Activated CD4-positive, CD25-positive, alpha-beta regulatory T cell treated with anti-CD3 and anti-CD28 coated beads, Interleukin-2, amount 50 U/mL, for 24 hours (primary cell): ENCODE measurements around the gene UBQLN4.
"Not testable (repeated sequence)": the region's sequence is repeated elsewhere in the genome, so short reads cannot be mapped to it uniquely, and the experiment has no call there.

Source experiments
- ATAC-seq, 2 donors: fragments of 150-1000 bp; cut with Tn5 transposase; one replicate each; pipeline ENCODE4 v1.10.0; 2021; ENCODE audit warnings: mild to moderate bottlenecking in 1 of 2, moderate library complexity in 1 of 2

The UBQLN4 gene

GRCh38 chr1:156056326-156056849 is 2.8 kb upstream of the UBQLN4 start:
- no peak for ATAC-seq

GRCh38 chr1:156055281-156056048 is 1.9 kb upstream of the UBQLN4 start:
- no peak for ATAC-seq

GRCh38 chr1:156054500-156055280 is 1.1 kb upstream of the UBQLN4 start, which contains the start of gene LAMTOR2:
LAMTOR2 (plus strand) TSS chr1:156054782; CDS start chr1:156054890, 108 bp downstream.
- ATAC-seq, result peak; percentile 83 to 86

GRCh38 chr1:156052862-156053767 is 483 bp downstream of the UBQLN4 start:
- ATAC-seq, result peak; percentile 21 to 32

- ATAC-seq, result no peak
These were observed 2.4 kb downstream of the UBQLN4 start for GRCh38 chr1:156051011-156051725.

GRCh38 chr1:156050376-156050775 is 3.2 kb downstream of the UBQLN4 start:
- ATAC-seq, result no peak

GRCh38 chr1:156048663-156049258 is 4.8 kb downstream of the UBQLN4 start:
- ATAC-seq, result no peak

GRCh38 chr1:156045076-156045475 is 8.5 kb downstream of the UBQLN4 start:
- ATAC-seq, result peak in 1 of 2 donors; percentile 33

GRCh38 chr1:156042828-156043227 is 10.8 kb downstream of the UBQLN4 start:
- no peak for ATAC-seq

GRCh38 chr1:156034991-156035390 is 18.6 kb downstream of the UBQLN4 start:
- not testable (repeated sequence) for ATAC-seq

GRCh38 chr1:156033011-156033410 is 20.6 kb downstream of the UBQLN4 start:
- no peak for ATAC-seq

GRCh38 chr1:156026588-156026987 is 27.0 kb downstream of the UBQLN4 start:
- peak in 1 of 2 donors; percentile 74 for ATAC-seq

- peak; percentile 45 to 61 for ATAC-seq
These were observed 27.7 kb downstream of the UBQLN4 start for GRCh38 chr1:156025876-156026275.

- ATAC-seq, result no peak
These were observed 28.8 kb downstream of the UBQLN4 start for GRCh38 chr1:156024801-156025200.

GRCh38 chr1:156021954-156022353 is 31.6 kb downstream of the UBQLN4 start:
- no peak for ATAC-seq

GRCh38 chr1:156021093-156021428 is 32.5 kb downstream of the UBQLN4 start:
- ATAC-seq, result no peak

GRCh38 chr1:156020293-156021092 is 33.1 kb downstream of the UBQLN4 start, which contains the start of gene SSR2:
SSR2 (minus strand) TSS chr1:156020951; CDS start chr1:156020167, 784 bp downstream.
- ATAC-seq, result peak; percentile 100

GRCh38 chr1:156019946-156020292 is 33.7 kb downstream of the UBQLN4 start:
- no peak for ATAC-seq

GRCh38 chr1:156014829-156015228 is 38.8 kb downstream of the UBQLN4 start:
- ATAC-seq, result no peak

- ATAC-seq, result no peak
These were observed 41.4 kb downstream of the UBQLN4 start for GRCh38 chr1:156012051-156012817.
